Omental fat pad (tissue), 4 donors: ENCODE measurements around the gene CANX. TPM values are rescaled to one million over a fixed set of nuclear protein-coding genes. Genes with fewer than 3 reads are reported as not detected.

Source experiments
- ATAC-seq: fragments of 150-250 bp; one replicate; pipeline ENCODE4 v1.9.1; 2016; ENCODE audit warnings: mild to moderate bottlenecking, moderate library complexity; ENCODE audit not compliant: low FRiP score
- DNase-seq: peaks from one replicate; pipeline ENCODE4 v3.0.0-alpha.2; 2019; ENCODE audit warnings: low spot score
- CTCF ChIP-seq, 3 donors: fragments of 450-650 bp; IDR thresholded peaks; one replicate each; pipeline ENCODE4 v1.5.1; 2016 to 2017; ENCODE audit warnings: antibody characterized with exemption in 3 of 3, mild to moderate bottlenecking in 3 of 3, moderate library complexity in 2 of 3
- total RNA-seq, 4 donors: library from RNA; depleted of rRNA; stranded (reverse); fragments of >200 nt; gene quantifications; one replicate each; pipeline ENCODE4 v1.1.0, GENCODE V29; 2016

CANX gene
- total RNA-seq, 4 donors from 2014 or later, result 269 to 487 (median 358) TPM

DNA sequence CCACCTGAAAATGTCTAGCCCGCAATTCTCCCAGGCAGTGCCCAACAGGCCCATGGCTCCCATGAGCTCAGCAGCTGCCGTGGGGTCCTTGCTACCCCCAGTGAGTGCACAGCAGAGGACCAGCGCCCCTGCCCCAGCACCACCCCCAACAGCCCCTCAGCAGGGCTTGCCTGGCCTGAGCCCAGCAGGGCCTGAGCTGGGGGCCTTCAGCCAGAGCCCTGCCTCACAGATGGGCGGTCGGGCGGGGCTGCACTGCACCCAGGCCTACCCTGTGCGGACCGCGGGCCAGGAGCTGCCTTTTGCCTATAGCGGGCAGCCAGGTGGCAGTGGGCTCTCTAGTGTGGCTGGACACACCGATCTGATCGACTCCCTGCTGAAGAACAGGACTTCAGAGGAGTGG lies 75.7 kb downstream of the CANX start:
- no peak for TF ChIP-seq CTCF (IDR thresholded peaks at IDR 0.05)
- ATAC-seq (no peak), DNase-seq (no peak)

DNA sequence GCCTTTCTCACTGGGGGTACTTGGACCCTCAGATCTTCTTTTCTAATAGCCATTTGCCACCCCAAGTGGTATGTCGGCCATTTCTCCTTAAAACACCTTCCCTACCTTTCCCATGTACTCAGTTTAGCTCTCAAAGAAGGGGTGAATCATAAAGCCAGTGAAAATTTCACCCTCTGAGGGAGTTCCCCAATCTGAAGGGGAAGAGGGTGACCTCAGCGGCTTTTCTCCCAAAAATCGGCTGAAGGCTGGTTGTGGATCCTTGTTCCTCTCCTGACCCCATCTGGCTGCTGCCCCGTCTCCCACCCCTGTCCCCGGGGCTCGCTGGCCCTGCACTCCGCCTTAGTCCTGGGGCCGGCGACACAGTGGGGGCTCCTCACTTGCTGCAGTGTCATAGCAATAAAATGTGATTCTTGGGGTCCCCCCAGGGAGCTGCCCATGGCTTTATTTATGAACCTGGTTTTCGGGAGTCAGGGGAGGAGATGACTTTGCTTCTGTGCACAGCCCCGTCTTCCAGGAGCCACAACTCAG lies 77.7 kb downstream of the CANX start:
- ATAC-seq, result no peak
- TF ChIP-seq CTCF (IDR thresholded peaks at IDR 0.05), result no peak
- DNase-seq, result no peak

DNA sequence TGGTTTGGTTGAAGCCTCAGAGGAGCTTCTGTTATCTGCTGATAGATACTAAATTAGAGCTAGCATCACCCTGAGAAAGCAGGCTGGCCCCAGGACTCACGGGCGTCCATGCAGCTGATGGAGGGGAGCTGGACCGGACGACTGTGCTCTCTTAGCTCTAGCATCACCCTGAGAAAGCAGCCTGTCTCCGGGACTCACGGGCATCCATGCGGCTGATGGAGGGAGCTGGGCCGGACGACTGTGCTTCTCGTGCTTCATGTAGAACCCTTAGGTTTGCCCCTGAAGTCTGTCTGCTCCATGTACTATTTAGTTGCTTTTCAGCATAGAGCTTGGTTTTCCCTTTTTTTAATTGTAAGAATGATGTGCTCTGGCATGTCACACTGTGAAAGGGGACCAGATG lies 78.7 kb downstream of the CANX start:
- ATAC-seq, result no peak
- no peak for DNase-seq
- no peak for TF ChIP-seq CTCF (IDR thresholded peaks at IDR 0.05)

- ATAC-seq (no peak), DNase-seq (no peak)
- no peak for TF ChIP-seq CTCF (IDR thresholded peaks at IDR 0.05)
These were observed 79.1 kb downstream of the CANX start for GRCh38 chr5:179777909-179778308.

DNA sequence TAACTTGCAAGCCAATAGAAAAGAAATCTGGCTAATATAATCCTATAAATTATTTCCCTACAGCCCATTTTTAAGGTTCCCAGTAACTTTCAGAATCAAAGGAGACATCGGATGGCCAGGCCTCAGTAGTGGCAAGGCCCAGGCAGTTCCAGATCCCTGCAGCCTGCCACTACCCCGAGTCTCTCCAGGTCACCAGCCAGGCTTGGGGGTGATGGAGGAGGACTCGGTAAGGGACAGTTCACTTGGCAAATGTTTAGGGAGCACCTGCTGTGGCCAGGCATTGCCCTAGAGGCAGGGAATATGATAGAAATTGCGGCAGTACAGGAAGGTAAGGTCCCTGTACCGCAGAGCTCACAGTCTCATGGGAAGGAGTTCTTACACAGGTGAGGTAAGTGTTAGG lies 79.8 kb downstream of the CANX start:
- DNase-seq (no peak), ATAC-seq (no peak)
- no peak for TF ChIP-seq CTCF (IDR thresholded peaks at IDR 0.05)

GRCh38 chr5:179779826-179780225 lies 81.1 kb downstream of the CANX start:
- ATAC-seq, result no peak

More at GRCh38 chr5:179779826-179780225, 81.1 kb downstream of the CANX start:
- DNase-seq, result no peak
- no peak for TF ChIP-seq CTCF (IDR thresholded peaks at IDR 0.05)
